NCI-H187 treated with DMSO at 0.1 percent for 48 hours (cell line): ENCODE data around the gene HELB.

Experiments used
- DNase-seq: peaks from one replicate; lab custom pipeline; 2025; lab: John Stamatoyannopoulos, UW

The HELB gene

DNA sequence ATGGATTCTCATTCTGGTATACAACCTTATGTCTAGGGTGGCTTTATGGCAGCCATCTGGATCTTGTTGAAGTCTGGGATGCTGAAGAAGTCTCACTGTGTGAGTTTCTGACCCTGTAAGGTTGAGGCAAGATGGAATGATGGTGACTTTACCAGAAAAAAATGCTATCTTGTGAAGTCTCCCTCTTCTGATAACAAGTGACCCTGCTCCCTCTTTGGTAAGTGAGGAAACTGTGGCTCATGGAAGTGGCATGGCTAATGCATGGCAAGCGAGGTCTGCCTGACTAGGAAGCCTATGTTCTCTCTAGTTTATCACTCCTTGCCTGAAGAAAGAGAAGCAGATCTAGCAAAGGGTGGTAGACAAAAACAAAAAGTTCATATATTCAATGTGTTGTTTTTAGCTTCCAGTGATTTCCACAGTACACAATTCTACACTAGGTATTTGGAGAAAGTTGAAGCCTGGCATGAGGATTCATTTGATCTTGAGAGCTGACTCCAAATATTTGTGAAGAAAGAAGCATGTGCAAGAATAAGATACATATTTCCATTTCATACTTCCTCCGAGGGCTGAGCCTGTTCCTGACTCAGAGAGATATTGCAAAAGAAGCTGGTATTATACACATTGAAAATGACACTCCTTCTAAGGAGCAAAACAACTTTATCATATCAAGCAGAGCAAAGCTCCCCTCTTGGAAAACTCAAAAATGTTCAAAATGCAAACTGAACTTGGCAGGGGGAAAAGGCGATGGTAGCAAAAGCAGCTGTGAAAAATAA, 63.6 kb downstream of the HELB start:
- DNase-seq, result no peak

DNA sequence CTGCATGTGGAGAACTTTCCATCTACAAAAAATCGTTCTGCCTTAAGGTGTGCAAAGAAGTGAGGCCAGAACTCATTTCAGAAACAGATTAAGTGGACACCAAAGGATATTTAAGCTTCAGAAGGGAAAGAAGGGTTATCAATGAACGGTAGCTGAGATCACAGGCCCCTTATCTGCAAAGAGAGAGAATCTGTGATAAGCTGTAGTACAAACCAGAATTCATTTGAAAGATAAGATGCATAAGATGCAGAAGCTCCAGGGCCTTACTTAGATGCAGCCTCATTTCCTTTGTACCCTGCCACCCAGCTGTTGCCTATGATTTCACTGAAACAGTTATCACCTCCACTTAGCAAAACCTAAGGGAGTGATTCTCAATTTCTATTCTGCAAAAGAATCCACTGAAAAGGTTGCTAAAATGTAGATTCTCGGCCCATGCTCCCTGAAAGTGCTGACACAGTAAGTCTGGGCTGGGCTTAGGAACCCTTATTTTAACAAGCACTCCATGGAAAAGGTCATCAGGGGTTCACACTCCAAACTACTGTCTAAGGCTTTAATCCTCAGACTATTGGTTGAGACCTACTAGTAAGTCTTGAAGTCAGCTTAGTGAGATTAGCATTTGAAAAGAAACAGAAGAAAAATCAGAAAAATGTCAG, 64.8 kb downstream of the HELB start:
- no peak for DNase-seq

DNA sequence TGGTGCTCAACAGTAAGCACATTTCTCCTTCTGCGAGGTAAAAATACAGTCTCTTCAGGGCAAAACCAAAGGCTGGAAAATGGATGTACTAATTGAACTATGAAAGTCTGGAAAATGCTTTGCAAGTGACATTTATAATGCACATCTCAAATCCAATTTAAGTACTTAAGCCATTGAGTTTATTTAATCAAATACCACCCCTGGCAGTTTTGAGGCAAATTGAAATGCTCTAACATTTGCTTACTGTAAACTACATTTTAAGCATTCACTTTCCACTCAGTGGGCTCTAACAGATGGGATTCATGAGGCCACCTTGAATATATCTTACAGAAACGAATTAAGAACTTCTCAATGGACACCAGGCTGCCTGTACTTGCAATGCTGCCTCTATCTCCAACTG, 69.7 kb downstream of the HELB start:
- no peak for DNase-seq

DNA sequence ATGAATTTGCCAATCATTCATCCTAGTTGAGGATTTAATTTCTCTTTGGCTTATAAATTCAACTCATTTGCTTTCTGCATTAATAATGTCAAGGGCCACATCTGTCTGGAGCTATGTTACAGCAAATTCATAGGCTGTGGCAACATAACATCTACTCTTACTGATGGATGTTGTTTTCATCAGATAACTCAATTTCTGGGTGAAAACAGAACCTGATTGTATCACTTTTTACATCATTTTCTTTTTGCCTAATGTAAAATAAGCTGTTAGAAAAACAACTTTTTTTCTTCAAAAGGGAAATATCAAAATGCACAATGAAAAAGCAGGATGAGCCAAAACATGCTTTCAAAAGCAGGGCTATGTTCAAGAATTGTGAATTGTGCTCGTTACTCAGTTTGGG, 73.3 kb downstream of the HELB start:
- no peak for DNase-seq

DNA sequence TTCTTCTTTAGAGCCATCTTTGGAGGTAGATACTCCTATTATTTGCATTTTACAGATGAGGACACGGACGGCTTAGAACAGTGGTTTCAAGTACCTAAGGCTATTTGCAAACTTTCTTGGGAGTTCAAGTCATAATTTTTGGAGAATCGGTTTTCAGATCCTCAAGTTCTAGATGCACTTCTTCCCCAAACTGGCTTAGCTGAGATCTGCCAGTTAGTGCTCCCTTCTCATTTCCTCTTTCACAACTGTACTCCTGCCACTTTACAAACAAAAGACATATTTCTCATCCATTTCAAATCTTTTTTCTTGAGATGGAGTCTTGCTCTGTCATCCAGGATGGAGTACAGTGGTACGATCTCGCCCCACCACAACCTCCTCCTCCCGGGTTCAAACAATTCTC, 77.3 kb downstream of the HELB start:
- no peak for DNase-seq

DNA sequence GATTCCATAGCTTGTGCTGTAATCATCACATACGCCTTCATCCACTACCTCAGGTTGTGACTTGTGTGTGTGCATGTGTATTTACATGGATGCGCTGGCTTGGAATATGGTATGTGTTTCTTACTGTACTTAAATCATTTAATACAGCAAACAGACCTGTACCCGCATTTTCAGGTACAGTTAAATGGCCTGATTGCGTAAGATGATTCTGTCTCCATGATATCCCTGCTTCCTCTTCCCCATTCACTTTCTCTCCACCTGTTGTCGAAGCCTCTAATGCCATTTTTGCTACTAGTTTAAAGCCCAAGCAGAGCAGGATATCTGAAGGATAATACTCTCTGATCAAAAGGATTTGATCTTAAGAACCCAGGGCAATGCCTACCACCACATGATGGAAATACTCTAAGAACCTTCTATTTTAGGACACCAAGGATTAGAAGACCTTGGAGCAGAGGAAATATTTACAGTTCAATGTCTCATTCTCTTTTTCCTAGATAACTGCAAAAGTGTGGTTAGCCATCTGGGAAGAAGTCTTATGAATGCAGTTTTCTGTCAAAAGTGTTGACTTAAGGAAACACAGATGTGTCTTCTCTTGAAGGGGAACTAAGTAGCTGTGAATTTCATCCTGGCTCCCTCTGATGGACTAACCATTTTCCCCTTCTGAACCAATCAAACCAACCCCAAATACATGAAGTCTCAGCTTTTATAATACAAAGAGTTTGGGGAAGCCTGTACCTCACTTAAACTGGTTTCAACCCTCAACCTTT, 78.7 kb downstream of the HELB start:
- no peak for DNase-seq

DNA sequence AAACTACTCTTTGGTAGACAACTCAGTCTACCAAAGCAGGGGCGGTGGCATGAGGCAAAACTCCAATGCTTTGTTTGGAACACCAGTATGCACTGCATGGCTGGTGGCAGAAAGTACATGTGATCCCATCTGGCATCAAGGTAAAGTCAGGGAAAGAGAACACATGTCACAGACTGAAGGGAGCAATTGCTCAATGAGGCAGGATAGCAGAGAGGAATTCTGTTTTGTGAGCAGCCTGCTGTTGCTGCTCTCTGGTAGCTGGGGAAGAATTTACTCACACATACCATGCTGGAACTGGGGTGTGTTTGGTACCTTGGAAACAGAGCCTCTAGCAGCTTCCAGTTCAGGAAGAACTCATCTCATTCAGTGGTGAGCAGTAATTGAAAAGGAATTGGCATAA, 84.8 kb downstream of the HELB start:
- DNase-seq, result no peak
